Activated CD4-positive, alpha-beta memory T cell treated with anti-CD3 and anti-CD28 coated beads for 36 hours (primary cell): ENCODE measurements around the gene SIPA1. TPM values are rescaled to one million over a fixed set of nuclear protein-coding genes. Genes with fewer than 3 reads are reported as not detected.

Source experiments
- CTCF ChIA-PET: fragments of 350-600 bp; sonication (Branson Sonifier 250); formaldehyde crosslinking; loops from one replicate; lab custom pipeline; 2021; ENCODE audit warnings: antibody characterized with exemption, inconsistent platforms; lab: Charles Lee
- POLR2A ChIA-PET: fragments of 350-600 bp; sonication (Branson Sonifier 250); formaldehyde crosslinking; loops from one replicate; lab custom pipeline; 2021; ENCODE audit warnings: antibody characterized with exemption; lab: Charles Lee
- DNase-seq: peaks from one replicate; pipeline ENCODE4 v3.0.0-alpha.2; 2020
- H3K27ac Mint-ChIP-seq: one replicate; pipeline ENCODE4 v1.8.0; 2021; ENCODE audit warnings: mixed read lengths
- H3K27me3 Mint-ChIP-seq: one replicate; pipeline ENCODE4 v1.8.0; 2021; ENCODE audit warnings: mixed read lengths
- H3K36me3 Mint-ChIP-seq: one replicate; pipeline ENCODE4 v1.8.0; 2021; ENCODE audit warnings: mixed read lengths
- H3K4me1 Mint-ChIP-seq: one replicate; pipeline ENCODE4 v1.8.0; 2021; ENCODE audit warnings: low read depth, mixed read lengths
- H3K4me3 Mint-ChIP-seq: one replicate; pipeline ENCODE4 v1.8.0; 2021; ENCODE audit warnings: mild to moderate bottlenecking, mixed read lengths
- H3K9me3 Mint-ChIP-seq: one replicate; pipeline ENCODE4 v1.8.0; 2021; ENCODE audit warnings: mixed read lengths
- intact Hi-C: fragments of 100-400 bp; cut with micrococcal nuclease; formaldehyde crosslinking; loops from one replicate; pipeline ENCODE4 v1.15.1; 2023
- total RNA-seq, 2 experiments: library from RNA; stranded (reverse); gene quantifications; one replicate each; pipeline ENCODE4 v1.2.3, GENCODE V29; 2021

The SIPA1 gene
- total RNA-seq, 2 experiments from 2014 or later: 163 to 167 TPM

GRCh38 chr11:65646958-65647701 is 9.2 kb downstream of the SIPA1 start:
- Mint-ChIP-seq H3K4me3 (no peak overlapping the region), H3K27me3 (no peaks in the 10 kb centered on the region), H3K36me3 (peaks cover 37% of the 10 kb centered on the region), H3K27ac (no peak overlapping the region), H3K4me1 (peaks cover 22% of the 10 kb centered on the region), H3K9me3 (no peaks in the 10 kb centered on the region)
- ChIA-PET CTCF (no interaction called here), POLR2A (interaction anchor here (1.0 kb wide), 1 partner anchor 14 kb away, joined by 3 read pairs; no protein-coding TSS in a partner anchor)
- no peak for DNase-seq
- intact Hi-C loops: no loop called here

GRCh38 chr11:65648997-65649493 is 11.1 kb downstream of the SIPA1 start:
- Mint-ChIP-seq H3K27me3 (no peaks in the 10 kb centered on the region), H3K36me3 (peaks cover 38% of the 10 kb centered on the region), H3K27ac (no peak overlapping the region), H3K9me3 (no peaks in the 10 kb centered on the region), H3K4me1 (peaks cover 27% of the 10 kb centered on the region), H3K4me3 (no peak overlapping the region)
- CTCF ChIA-PET: no interaction called here
- no peak for DNase-seq
- POLR2A ChIA-PET: interaction anchor here (1.1 to 1.3 kb wide), 2 partner anchors 9 to 24 kb away, joined by 3 to 4 read pairs; no protein-coding TSS in a partner anchor
- intact Hi-C loops: no loop called here

- CTCF ChIA-PET: no interaction called here
- no peak for DNase-seq
- Mint-ChIP-seq H3K4me1 (peaks cover 28% of the 10 kb centered on the region), H3K27me3 (no peaks in the 10 kb centered on the region), H3K36me3 (peaks cover 40% of the 10 kb centered on the region), H3K27ac (no peak overlapping the region), H3K9me3 (no peaks in the 10 kb centered on the region), H3K4me3 (no peak overlapping the region)
- POLR2A ChIA-PET: interaction anchor here (1.1 kb wide), 1 partner anchor 25 kb away, joined by 3 read pairs; no protein-coding TSS in a partner anchor
- intact Hi-C loops: loop anchor here (5.0 kb wide), 1 partner anchor 78 kb away; the partner anchor contains the start of genes FAM89B and ZNRD2
Measured at GRCh38 chr11:65649656-65650546, 12.0 kb downstream of the SIPA1 start.

GRCh38 chr11:65650547-65651338 is 12.8 kb downstream of the SIPA1 start:
- peaks cover 39% of the 10 kb centered on the region for H3K36me3 Mint-ChIP-seq
- intact Hi-C loops: loop anchor here (5.0 kb wide), 1 partner anchor 78 kb away; the partner anchor contains the start of genes FAM89B and ZNRD2
- peaks cover 33% of the 10 kb centered on the region for H3K4me1 Mint-ChIP-seq
- no peaks in the 10 kb centered on the region for H3K27me3 Mint-ChIP-seq
- CTCF ChIA-PET: interaction anchor here (1.4 to 1.6 kb wide), 2 partner anchors 25 to 109 kb away, joined by 3 to 4 read pairs; no protein-coding TSS in a partner anchor
- no peak overlapping the region for H3K4me3 Mint-ChIP-seq
- no peak for DNase-seq
- POLR2A ChIA-PET: interaction anchor here (1.8 kb wide), 1 partner anchor 12 kb away, joined by 7 read pairs; the partner anchor contains the start of gene SIPA1
- no peak overlapping the region for H3K27ac Mint-ChIP-seq
- no peaks in the 10 kb centered on the region for H3K9me3 Mint-ChIP-seq

- DNase-seq: no peak
- no peaks in the 10 kb centered on the region for H3K9me3 Mint-ChIP-seq
- peaks cover 41% of the 10 kb centered on the region for H3K36me3 Mint-ChIP-seq
- ChIA-PET POLR2A (interaction anchor here (0.6 to 1.8 kb wide), 3 partner anchors 13 to 350 kb away, joined by 3 to 7 read pairs (median 3); partner anchors contain the start of gene SIPA1), CTCF (interaction anchor here (1.4 to 3.3 kb wide), 3 partner anchors 12 to 110 kb away, joined by 3 to 18 read pairs (median 4); partner anchors contain the start of gene SIPA1)
- H3K27me3 Mint-ChIP-seq: no peaks in the 10 kb centered on the region
- H3K4me3 Mint-ChIP-seq: no peak overlapping the region
- H3K4me1 Mint-ChIP-seq: peaks cover 38% of the 10 kb centered on the region
- H3K27ac Mint-ChIP-seq: peak overlapping the region; percentile 79
- intact Hi-C loops: loop anchor here (5.0 kb wide), 1 partner anchor 79 kb away; the partner anchor contains the start of genes FAM89B and ZNRD2
Measured at GRCh38 chr11:65651339-65651588, 13.4 kb downstream of the SIPA1 start.

GRCh38 chr11:65651589-65652510 is 13.9 kb downstream of the SIPA1 start:
- CTCF ChIA-PET: interaction anchor here (0.9 to 3.3 kb wide), 13 partner anchors 10 to 338 kb away, joined by 3 to 18 read pairs (median 3); partner anchors contain the start of genes MUS81 and SIPA1
- POLR2A ChIA-PET: interaction anchor here (0.6 to 3.4 kb wide), 8 partner anchors 10 to 349 kb away, joined by 3 to 28 read pairs (median 7); partner anchors contain the start of genes MAP3K11, PCNX3, RELA and SIPA1
- Mint-ChIP-seq H3K27ac (peak overlapping the region; percentile 79), H3K27me3 (no peaks in the 10 kb centered on the region), H3K4me1 (peaks cover 43% of the 10 kb centered on the region), H3K9me3 (no peaks in the 10 kb centered on the region), H3K4me3 (peak overlapping the region; percentile 77), H3K36me3 (peaks cover 45% of the 10 kb centered on the region)
- no peak for DNase-seq
- intact Hi-C loops: loop anchor here (1.0 to 5.0 kb wide), 3 partner anchors 12 to 80 kb away; partner anchors contain the start of genes FAM89B, PCNX3 and ZNRD2

- H3K27ac Mint-ChIP-seq: peak overlapping the region; percentile 93
- peaks cover 51% of the 10 kb centered on the region for H3K4me1 Mint-ChIP-seq
- H3K36me3 Mint-ChIP-seq: peaks cover 52% of the 10 kb centered on the region
- no peaks in the 10 kb centered on the region for H3K9me3 Mint-ChIP-seq
- intact Hi-C loops: loop anchor here (1.0 to 5.0 kb wide), 4 partner anchors 11 to 80 kb away; partner anchors contain the start of genes FAM89B, PCNX3 and ZNRD2
- POLR2A ChIA-PET: interaction anchor here (0.7 to 3.4 kb wide), 10 partner anchors 10 to 218 kb away, joined by 3 to 28 read pairs (median 6); partner anchors contain the start of genes MAP3K11, PCNX3, RELA and RNASEH2C
- DNase-seq: peak; percentile 97
- no peaks in the 10 kb centered on the region for H3K27me3 Mint-ChIP-seq
- H3K4me3 Mint-ChIP-seq: peak overlapping the region; percentile 77
- CTCF ChIA-PET: interaction anchor here (0.6 to 3.3 kb wide), 15 partner anchors 9 to 535 kb away, joined by 3 to 18 read pairs (median 4); partner anchors contain the start of genes MUS81 and SIPA1
Measured at GRCh38 chr11:65652511-65653228, 14.8 kb downstream of the SIPA1 start.

GRCh38 chr11:65653229-65654225 is 15.6 kb downstream of the SIPA1 start:
- intact Hi-C loops: loop anchor here (1.0 to 5.0 kb wide), 2 partner anchors 10 to 81 kb away; partner anchors contain the start of genes FAM89B and ZNRD2
- Mint-ChIP-seq H3K27ac (peak overlapping the region; percentile 93), H3K4me1 (peaks cover 54% of the 10 kb centered on the region), H3K4me3 (peak overlapping the region; percentile 77), H3K9me3 (no peaks in the 10 kb centered on the region), H3K36me3 (peaks cover 52% of the 10 kb centered on the region), H3K27me3 (no peaks in the 10 kb centered on the region)
- ChIA-PET CTCF (interaction anchor here (0.6 to 3.3 kb wide), 12 partner anchors 8 to 536 kb away, joined by 3 to 18 read pairs (median 4); partner anchors contain the start of genes MUS81, RELA and SIPA1), POLR2A (interaction anchor here (0.7 to 3.4 kb wide), 9 partner anchors 9 to 217 kb away, joined by 3 to 28 read pairs (median 5); partner anchors contain the start of genes MAP3K11, PCNX3, RELA and RNASEH2C)
- DNase-seq: no peak
